ENCODE measurements around the gene NXNL1.

DNA sequence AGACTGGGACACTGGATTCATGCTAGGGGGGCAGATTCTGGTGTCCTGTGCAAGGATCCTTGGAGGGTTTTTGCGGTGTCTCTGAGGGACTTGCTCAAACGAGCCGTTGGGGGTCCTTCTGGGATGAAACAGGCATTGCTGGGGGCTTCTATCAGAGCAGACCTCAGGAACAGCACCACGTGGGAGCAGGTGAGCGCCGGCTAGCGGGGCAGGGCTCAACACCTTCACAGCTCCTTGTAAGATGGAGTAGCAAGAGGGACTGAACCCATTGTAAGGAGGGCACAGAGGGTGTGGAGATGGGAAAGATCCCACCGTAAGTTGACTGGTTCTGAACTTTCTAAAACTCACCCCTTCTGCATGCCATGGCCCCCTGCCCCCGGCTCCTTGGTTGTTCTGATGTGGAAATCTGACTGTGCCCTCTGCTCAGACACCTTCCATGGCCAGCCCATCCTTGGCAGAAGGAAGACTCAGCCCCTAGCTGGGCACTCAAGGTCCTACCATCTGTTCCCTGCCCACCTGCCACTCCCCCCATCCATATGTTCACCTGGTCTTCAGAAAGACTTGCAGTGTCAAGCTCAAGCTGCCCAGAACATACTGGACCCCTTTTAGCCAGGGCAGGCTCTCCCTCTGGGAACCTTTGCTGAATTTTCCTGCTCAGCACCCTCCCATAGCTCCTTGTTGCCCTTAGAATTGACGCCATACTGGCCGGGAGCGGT, 10.8 kb upstream of the NXNL1 start:
- TF ChIP-seq, protein P1, sequence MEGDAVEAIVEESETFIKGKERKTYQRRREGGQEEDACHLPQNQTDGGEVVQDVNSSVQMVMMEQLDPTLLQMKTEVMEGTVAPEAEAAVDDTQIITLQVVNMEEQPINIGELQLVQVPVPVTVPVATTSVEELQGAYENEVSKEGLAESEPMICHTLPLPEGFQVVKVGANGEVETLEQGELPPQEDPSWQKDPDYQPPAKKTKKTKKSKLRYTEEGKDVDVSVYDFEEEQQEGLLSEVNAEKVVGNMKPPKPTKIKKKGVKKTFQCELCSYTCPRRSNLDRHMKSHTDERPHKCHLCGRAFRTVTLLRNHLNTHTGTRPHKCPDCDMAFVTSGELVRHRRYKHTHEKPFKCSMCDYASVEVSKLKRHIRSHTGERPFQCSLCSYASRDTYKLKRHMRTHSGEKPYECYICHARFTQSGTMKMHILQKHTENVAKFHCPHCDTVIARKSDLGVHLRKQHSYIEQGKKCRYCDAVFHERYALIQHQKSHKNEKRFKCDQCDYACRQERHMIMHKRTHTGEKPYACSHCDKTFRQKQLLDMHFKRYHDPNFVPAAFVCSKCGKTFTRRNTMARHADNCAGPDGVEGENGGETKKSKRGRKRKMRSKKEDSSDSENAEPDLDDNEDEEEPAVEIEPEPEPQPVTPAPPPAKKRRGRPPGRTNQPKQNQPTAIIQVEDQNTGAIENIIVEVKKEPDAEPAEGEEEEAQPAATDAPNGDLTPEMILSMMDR (conservative IDR thresholded peaks at IDR 0.05), result no peak
- TF ChIP-seq ZFX (IDR thresholded peaks at IDR 0.05), result no peak

All from C4-2B (cell line).